ENCODE results near the gene TMC2. TPM values are rescaled to one million over a fixed set of nuclear protein-coding genes. Genes with fewer than 3 reads are reported as not detected.

TMC2 gene
- total RNA-seq, 1 experiment from 2014 or later = not detected

DNA sequence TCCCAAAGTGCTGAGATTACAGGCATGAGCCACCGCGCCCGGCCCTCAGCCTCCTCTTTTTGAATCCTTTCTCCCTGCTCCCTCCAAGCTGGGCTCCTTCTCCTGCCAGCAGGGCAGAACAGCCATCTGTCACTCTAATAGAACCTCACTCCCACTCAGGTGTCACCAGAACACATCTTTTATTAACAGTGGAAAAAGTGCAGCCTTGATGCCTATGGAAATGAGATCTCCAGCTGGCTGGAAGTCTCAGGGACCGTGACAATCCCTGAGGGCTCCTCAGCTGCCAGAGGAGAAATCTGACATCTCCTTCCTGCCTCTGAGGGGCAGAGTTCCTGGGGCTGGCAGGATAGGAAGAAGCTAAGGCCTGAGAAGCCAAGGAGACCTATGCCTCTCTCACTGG, 28.0 kb downstream of the TMC2 start:
- H3K27ac Mint-ChIP-seq = no peak overlapping the region
- no peaks in the 10 kb centered on the region for H3K4me1 Mint-ChIP-seq
- peak; percentile 41; the same call in 1 of the 2 replicates for ATAC-seq
- no peak for DNase-seq (ENCODE audit: low spot score)
- TF ChIP-seq OVOL2 (CRISPR knock-in tag; IDR thresholded peaks at IDR 0.05; ENCODE audit: borderline replicate concordance) (no peak), FOXK1 (CRISPR knock-in tag; IDR thresholded peaks at IDR 0.05) (no peak), JUN (CRISPR knock-in tag; IDR thresholded peaks at IDR 0.05) (no peak), MXD4 (CRISPR knock-in tag; IDR thresholded peaks at IDR 0.05; ENCODE audit: borderline replicate concordance) (no peak), RORB (CRISPR knock-in tag; IDR thresholded peaks at IDR 0.05) (no peak), STAT6 (CRISPR knock-in tag; conservative IDR thresholded peaks at IDR 0.05; ENCODE audit: low read depth) (no peak), ETV6 (CRISPR knock-in tag; IDR thresholded peaks at IDR 0.05) (no peak), IRF2 (CRISPR knock-in tag; IDR thresholded peaks at IDR 0.05; ENCODE audit: borderline replicate concordance, low read depth) (no peak), ZNF121 (CRISPR knock-in tag; IDR thresholded peaks at IDR 0.05) (no peak)
- TF ChIP-seq, protein P1, sequence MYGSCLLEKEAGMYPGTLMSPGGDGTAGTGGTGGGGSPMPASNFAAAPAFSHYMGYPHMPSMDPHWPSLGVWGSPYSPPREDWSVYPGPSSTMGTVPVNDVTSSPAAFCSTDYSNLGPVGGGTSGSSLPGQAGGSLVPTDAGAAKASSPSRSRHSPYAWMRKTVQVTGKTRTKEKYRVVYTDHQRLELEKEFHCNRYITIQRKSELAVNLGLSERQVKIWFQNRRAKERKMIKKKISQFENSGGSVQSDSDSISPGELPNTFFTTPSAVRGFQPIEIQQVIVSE (CRISPR knock-in tag; IDR thresholded peaks at IDR 0.05; ENCODE audit: borderline replicate concordance) = no peak
- CTCF ChIA-PET = interaction anchor here (0.7 to 1.4 kb wide), 8 partner anchors 14 to 109 kb away, joined by 3 to 8 read pairs (median 3); no protein-coding TSS in a partner anchor
- H3K4me3 Mint-ChIP-seq = no peak overlapping the region
- H3K27me3 Mint-ChIP-seq (ENCODE audit: low read depth) = peaks cover 41% of the 10 kb centered on the region
- H3K36me3 Mint-ChIP-seq = no peaks in the 10 kb centered on the region
- POLR2A ChIA-PET = no interaction called here
- no peaks in the 10 kb centered on the region for H3K9me3 Mint-ChIP-seq

GRCh38 chr20:2575682-2576081, 39.3 kb downstream of the TMC2 start:
- Mint-ChIP-seq H3K4me1 (no peaks in the 10 kb centered on the region), H3K27me3 (ENCODE audit: low read depth) (peaks cover 6% of the 10 kb centered on the region), H3K4me3 (no peak overlapping the region), H3K27ac (no peak overlapping the region), H3K36me3 (no peaks in the 10 kb centered on the region), H3K9me3 (no peaks in the 10 kb centered on the region)
- no peak for DNase-seq (ENCODE audit: low spot score)
- CTCF ChIA-PET = interaction anchor here (1.2 kb wide), 1 partner anchor 51 kb away, joined by 3 read pairs; no protein-coding TSS in a partner anchor
- POLR2A ChIA-PET = no interaction called here
- TF ChIP-seq JUN (CRISPR knock-in tag; IDR thresholded peaks at IDR 0.05) (no peak), ARID4B (CRISPR knock-in tag; IDR thresholded peaks at IDR 0.05; ENCODE audit: borderline replicate concordance) (no peak), ZNF317 (CRISPR knock-in tag; IDR thresholded peaks at IDR 0.05; ENCODE audit: borderline replicate concordance, low read depth) (no peak)
- no peak for ATAC-seq

- DNase-seq (ENCODE audit: low spot score) (no peak), ATAC-seq (no peak)
- Mint-ChIP-seq H3K9me3 (no peaks in the 10 kb centered on the region), H3K27ac (no peak overlapping the region), H3K4me3 (no peak overlapping the region), H3K27me3 (ENCODE audit: low read depth) (peaks cover 3% of the 10 kb centered on the region), H3K4me1 (no peaks in the 10 kb centered on the region), H3K36me3 (no peaks in the 10 kb centered on the region)
- CTCF ChIA-PET = interaction anchor here (1.0 to 1.2 kb wide), 2 partner anchors 48 to 52 kb away, joined by 3 read pairs; no protein-coding TSS in a partner anchor
- TF ChIP-seq RELA (CRISPR knock-in tag; IDR thresholded peaks at IDR 0.05; ENCODE audit: borderline replicate concordance) (no peak), NR1H2 (CRISPR knock-in tag; IDR thresholded peaks at IDR 0.05) (no peak), EMX1 (CRISPR knock-in tag; IDR thresholded peaks at IDR 0.05) (no peak)
- TF ChIP-seq, protein P2, sequence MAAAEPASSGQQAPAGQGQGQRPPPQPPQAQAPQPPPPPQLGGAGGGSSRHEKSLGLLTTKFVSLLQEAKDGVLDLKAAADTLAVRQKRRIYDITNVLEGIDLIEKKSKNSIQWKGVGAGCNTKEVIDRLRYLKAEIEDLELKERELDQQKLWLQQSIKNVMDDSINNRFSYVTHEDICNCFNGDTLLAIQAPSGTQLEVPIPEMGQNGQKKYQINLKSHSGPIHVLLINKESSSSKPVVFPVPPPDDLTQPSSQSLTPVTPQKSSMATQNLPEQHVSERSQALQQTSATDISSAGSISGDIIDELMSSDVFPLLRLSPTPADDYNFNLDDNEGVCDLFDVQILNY (CRISPR knock-in tag; IDR thresholded peaks at IDR 0.05) = no peak
- POLR2A ChIA-PET = no interaction called here
Observed at GRCh38 chr20:2576317-2576727, 39.9 kb downstream of the TMC2 start.

Data from WTC11 (cell line).